K562 (cell line): ENCODE data around the gene CDT1. TPM values are rescaled to one million over a fixed set of nuclear protein-coding genes. Genes with fewer than 3 reads are reported as not detected.

ENCODE experiments used
- MYBL2 ChIP-seq, 2 experiments: fragments of 450-650 bp in 1 of 2; sonication (generic) in 1 of 2; formaldehyde crosslinking in 1 of 2; IDR thresholded peaks; 2 replicates each; pipeline versions ENCODE4 v1.6.1 to v1.8.1; 2017 to 2022; ENCODE audit warnings: borderline replicate concordance in 1 of 2, inconsistent platforms in 1 of 2, low read depth in 1 of 2, mild to moderate bottlenecking in 1 of 2, missing genetic modification reagents in 1 of 2, moderate library complexity in 1 of 2
- NBN ChIP-seq: fragments of 450-650 bp; IDR thresholded peaks from 2 replicates; pipeline ENCODE4 v1.6.1; 2016; ENCODE audit warnings: low read depth, mild to moderate bottlenecking
- RUNX1 ChIP-seq: sonication (generic); IDR thresholded peaks from 2 replicates; pipeline ENCODE4 v1.6.1; 2016; ENCODE audit warnings: antibody characterized with exemption, low read depth
- TAF9B ChIP-seq: fragments of 450-650 bp; IDR thresholded peaks from 2 replicates; pipeline ENCODE4 v1.6.1; 2018; ENCODE audit warnings: mild to moderate bottlenecking; ENCODE audit not compliant: partially characterized antibody
- ZFP1 ChIP-seq: fragments of 450-650 bp; formaldehyde crosslinking; IDR thresholded peaks from 2 replicates; pipeline ENCODE4 v1.4.0; 2020; ENCODE audit warnings: mild to moderate bottlenecking, mixed read lengths
- ZNF444 ChIP-seq: fragments of 250-450 bp; sonication (Bioruptor Pico); IDR thresholded peaks from 2 replicates; pipeline ENCODE4 v1.4.0; 2020; ENCODE audit warnings: mild to moderate bottlenecking, moderate library complexity
- ZZZ3 ChIP-seq: fragments of 450-650 bp; IDR thresholded peaks from 2 replicates; pipeline ENCODE4 v1.6.1; 2016; ENCODE audit warnings: antibody characterized with exemption, mild to moderate bottlenecking, moderate library complexity
- polyA plus RNA-seq, 8 experiments: library from polyadenylated mRNA; depleted of rRNA in 4 of 8; stranded (reverse) in 5 of 8; unstranded in 3 of 8; fragments of >200 nt; fragmentation: Nextera tagmentation in 2 of 8; fragmentation: Illumina TruSeq in 1 of 8; extraction: Ambion mirVana in 2 of 8; extraction: Trizol in 1 of 8; gene quantifications; 2 replicates each; pipeline versions ENCODE4 v1.2.1 to v1.2.3, GENCODE V29; 2011 to 2014; ENCODE audit warnings: inconsistent platforms in 1 of 8, missing spikeins in 1 of 8
- total RNA-seq, 7 experiments: library from RNA; depleted of rRNA in 6 of 7; stranded (reverse); fragments of >200 nt in 6 of 7; fragmentation: Illumina TruSeq in 2 of 7; extraction: Trizol in 2 of 7; gene quantifications; 2 replicates each; pipeline versions ENCODE4 v1.2.1 to v1.2.3, GENCODE V29; 2011 to 2021; ENCODE audit warnings: low replicate concordance in 1 of 7
- TF ChIP-seq, protein P1 (sequence below): fragments of 250-450 bp; sonication (Bioruptor Pico); IDR thresholded peaks from 2 replicates; pipeline ENCODE4 v1.5.0; 2022; ENCODE audit warnings: mild to moderate bottlenecking
- TF ChIP-seq, protein P2 (sequence below), 2 experiments: fragments of 450-650 bp; formaldehyde crosslinking in 1 of 2; IDR thresholded peaks; 2 replicates each; pipeline versions ENCODE4 v1.4.0 to v1.6.1; 2014 to 2020; ENCODE audit warnings: mild to moderate bottlenecking in 2 of 2, borderline replicate concordance in 1 of 2, low read depth in 1 of 2
- TF ChIP-seq, protein P3 (sequence below): fragments of 250-450 bp; sonication (Bioruptor Pico); IDR thresholded peaks from 2 replicates; pipeline ENCODE4 v1.5.0; 2020; ENCODE audit warnings: mild to moderate bottlenecking
- TF ChIP-seq, protein P4 (sequence below): IDR thresholded peaks from 2 replicates; pipeline ENCODE4 v1.6.1; 2011; ENCODE audit warnings: borderline replicate concordance, low read depth, mild to moderate bottlenecking, moderate library complexity, low read length; ENCODE audit not compliant: insufficient read depth, poor library complexity, severe bottlenecking

CDT1 gene
- total and polyA plus RNA-seq, 9 of the 15 experiments (the other 6 are each of a cell fraction or from before 2014, with no cell fraction given), result 0.92 to 178 (median 14.2) TPM

DNA sequence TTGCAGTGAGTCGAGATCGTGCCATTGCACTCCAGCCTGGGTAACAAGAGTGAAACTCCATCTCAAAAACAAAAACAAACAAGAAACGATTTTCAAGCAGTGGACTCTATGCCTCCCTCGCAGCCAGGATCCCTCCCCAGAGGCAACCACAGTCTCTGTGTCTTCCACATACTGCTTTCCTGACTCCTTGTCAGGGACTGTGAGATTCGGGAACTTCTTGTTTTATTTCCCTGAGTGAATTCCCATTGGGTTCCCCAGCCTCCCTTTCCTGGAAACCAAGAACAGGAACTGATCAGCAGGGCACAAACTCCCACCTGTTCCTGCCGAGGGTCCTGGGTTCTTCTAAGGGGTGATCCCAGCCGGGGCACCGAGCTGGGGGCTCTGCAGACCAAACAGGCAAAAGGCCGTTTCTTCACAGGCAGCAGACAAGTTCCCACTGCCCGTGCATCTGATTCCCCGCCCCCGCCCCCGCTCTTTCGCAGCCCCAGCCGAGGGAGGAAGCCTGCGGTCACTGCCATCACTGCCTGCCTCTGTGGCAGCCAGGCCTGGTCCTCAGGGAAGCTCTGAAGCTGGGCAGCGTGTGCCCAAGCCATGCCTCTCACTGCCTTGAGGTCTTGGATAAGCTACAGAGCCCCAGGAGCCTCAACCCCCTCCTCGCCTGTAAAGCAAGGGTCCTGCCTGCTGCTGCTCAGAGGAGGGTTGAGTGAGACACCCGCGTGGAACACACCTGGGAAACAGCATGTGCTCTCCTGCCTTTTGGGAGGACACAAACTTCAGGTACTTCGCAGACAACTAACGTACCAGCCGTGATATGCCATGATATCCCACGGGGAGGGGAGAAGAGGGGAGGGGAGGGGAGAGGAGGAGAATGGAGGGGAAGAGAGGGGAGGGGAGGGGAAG, 13.0 kb upstream of the CDT1 start (continued):
- TF ChIP-seq, protein P1, sequence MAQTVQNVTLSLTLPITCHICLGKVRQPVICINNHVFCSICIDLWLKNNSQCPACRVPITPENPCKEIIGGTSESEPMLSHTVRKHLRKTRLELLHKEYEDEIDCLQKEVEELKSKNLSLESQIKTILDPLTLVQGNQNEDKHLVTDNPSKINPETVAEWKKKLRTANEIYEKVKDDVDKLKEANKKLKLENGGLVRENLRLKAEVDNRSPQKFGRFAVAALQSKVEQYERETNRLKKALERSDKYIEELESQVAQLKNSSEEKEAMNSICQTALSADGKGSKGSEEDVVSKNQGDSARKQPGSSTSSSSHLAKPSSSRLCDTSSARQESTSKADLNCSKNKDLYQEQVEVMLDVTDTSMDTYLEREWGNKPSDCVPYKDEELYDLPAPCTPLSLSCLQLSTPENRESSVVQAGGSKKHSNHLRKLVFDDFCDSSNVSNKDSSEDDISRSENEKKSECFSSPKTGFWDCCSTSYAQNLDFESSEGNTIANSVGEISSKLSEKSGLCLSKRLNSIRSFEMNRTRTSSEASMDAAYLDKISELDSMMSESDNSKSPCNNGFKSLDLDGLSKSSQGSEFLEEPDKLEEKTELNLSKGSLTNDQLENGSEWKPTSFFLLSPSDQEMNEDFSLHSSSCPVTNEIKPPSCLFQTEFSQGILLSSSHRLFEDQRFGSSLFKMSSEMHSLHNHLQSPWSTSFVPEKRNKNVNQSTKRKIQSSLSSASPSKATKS, result no peak
- TF ChIP-seq MYBL2 (IDR thresholded peaks at IDR 0.05; ENCODE audit: low read depth) (no peak), MYBL2 (CRISPR knock-in tag; IDR thresholded peaks at IDR 0.05; ENCODE audit: borderline replicate concordance) (no peak), ZNF444 (CRISPR knock-in tag) (no peak), ZFP1 (no peak), NBN (no peak), RUNX1 (no peak), TAF9B (no peak), ZZZ3 (no peak)
- TF ChIP-seq, protein P2, sequence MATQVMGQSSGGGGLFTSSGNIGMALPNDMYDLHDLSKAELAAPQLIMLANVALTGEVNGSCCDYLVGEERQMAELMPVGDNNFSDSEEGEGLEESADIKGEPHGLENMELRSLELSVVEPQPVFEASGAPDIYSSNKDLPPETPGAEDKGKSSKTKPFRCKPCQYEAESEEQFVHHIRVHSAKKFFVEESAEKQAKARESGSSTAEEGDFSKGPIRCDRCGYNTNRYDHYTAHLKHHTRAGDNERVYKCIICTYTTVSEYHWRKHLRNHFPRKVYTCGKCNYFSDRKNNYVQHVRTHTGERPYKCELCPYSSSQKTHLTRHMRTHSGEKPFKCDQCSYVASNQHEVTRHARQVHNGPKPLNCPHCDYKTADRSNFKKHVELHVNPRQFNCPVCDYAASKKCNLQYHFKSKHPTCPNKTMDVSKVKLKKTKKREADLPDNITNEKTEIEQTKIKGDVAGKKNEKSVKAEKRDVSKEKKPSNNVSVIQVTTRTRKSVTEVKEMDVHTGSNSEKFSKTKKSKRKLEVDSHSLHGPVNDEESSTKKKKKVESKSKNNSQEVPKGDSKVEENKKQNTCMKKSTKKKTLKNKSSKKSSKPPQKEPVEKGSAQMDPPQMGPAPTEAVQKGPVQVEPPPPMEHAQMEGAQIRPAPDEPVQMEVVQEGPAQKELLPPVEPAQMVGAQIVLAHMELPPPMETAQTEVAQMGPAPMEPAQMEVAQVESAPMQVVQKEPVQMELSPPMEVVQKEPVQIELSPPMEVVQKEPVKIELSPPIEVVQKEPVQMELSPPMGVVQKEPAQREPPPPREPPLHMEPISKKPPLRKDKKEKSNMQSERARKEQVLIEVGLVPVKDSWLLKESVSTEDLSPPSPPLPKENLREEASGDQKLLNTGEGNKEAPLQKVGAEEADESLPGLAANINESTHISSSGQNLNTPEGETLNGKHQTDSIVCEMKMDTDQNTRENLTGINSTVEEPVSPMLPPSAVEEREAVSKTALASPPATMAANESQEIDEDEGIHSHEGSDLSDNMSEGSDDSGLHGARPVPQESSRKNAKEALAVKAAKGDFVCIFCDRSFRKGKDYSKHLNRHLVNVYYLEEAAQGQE (IDR thresholded peaks at IDR 0.05; ENCODE audit: borderline replicate concordance), result no peak
- TF ChIP-seq, protein P2 (CRISPR knock-in tag; IDR thresholded peaks at IDR 0.05; ENCODE audit: low read depth), result no peak
- TF ChIP-seq, protein P3, sequence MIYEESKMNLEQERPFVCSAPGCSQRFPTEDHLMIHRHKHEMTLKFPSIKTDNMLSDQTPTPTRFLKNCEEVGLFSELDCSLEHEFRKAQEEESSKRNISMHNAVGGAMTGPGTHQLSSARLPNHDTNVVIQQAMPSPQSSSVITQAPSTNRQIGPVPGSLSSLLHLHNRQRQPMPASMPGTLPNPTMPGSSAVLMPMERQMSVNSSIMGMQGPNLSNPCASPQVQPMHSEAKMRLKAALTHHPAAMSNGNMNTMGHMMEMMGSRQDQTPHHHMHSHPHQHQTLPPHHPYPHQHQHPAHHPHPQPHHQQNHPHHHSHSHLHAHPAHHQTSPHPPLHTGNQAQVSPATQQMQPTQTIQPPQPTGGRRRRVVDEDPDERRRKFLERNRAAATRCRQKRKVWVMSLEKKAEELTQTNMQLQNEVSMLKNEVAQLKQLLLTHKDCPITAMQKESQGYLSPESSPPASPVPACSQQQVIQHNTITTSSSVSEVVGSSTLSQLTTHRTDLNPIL (CRISPR knock-in tag), result no peak
- TF ChIP-seq, protein P4, sequence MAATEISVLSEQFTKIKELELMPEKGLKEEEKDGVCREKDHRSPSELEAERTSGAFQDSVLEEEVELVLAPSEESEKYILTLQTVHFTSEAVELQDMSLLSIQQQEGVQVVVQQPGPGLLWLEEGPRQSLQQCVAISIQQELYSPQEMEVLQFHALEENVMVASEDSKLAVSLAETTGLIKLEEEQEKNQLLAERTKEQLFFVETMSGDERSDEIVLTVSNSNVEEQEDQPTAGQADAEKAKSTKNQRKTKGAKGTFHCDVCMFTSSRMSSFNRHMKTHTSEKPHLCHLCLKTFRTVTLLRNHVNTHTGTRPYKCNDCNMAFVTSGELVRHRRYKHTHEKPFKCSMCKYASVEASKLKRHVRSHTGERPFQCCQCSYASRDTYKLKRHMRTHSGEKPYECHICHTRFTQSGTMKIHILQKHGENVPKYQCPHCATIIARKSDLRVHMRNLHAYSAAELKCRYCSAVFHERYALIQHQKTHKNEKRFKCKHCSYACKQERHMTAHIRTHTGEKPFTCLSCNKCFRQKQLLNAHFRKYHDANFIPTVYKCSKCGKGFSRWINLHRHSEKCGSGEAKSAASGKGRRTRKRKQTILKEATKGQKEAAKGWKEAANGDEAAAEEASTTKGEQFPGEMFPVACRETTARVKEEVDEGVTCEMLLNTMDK, result no peak
